ENCODE results near the gene GPR132.
A peak's percentile ranks its signal among the peaks of the same experiment; 100 is the strongest.
"Not testable (repeated sequence)": the region's sequence is repeated elsewhere in the genome, so short reads cannot be mapped to it uniquely, and the experiment has no call there.

Gene GPR132

GRCh38 chr14:105083926-105084685 lies 18.9 kb upstream of the GPR132 start:
- peaks cover 33 to 57% (median 50%) of the 10 kb centered on the region in 10 experiments for H3K4me1 ChIP-seq
- H3K27me3 ChIP-seq: peaks cover 16 to 22% (median 19%) of the 10 kb centered on the region in 11 experiments
- peaks cover 0 to 49% (median 17%) of the 10 kb centered on the region in 11 experiments; a peak in 14 of 22 replicates for H4K20me1 ChIP-seq
- H3K36me3 ChIP-seq: no peaks in the 10 kb centered on the region
- TF ChIP-seq Cebpa-rat (IDR thresholded peaks at IDR 0.05): no peak
- H3K9me3 ChIP-seq (replicated peaks in 1 of 11): peaks cover 0 to 12% (median 7%) of the 10 kb centered on the region in 11 experiments; a peak in 7 of 22 replicates
- no peak overlapping the region for H3K27ac ChIP-seq
- no peak overlapping the region for H3K4me3 ChIP-seq
- H3K4me2 ChIP-seq: peak overlapping the region in 6 of 11 experiments; percentile 91 to 98 (median 94); a peak in 10 of 22 replicates
- H3K9ac ChIP-seq: 0 out of 22 replicates have a peak overlapping the region, but pooled peaks of 1 of the 11 experiments have one; percentile 57

- Histone ChIP-seq H3K4me2 (no peak overlapping the region), H3K27me3 (peaks cover 8 to 10% (median 9%) of the 10 kb centered on the region in 11 experiments), H3K36me3 (no peaks in the 10 kb centered on the region), H3K9me3 (replicated peaks in 1 of 11) (peaks cover 0 to 12% (median 7%) of the 10 kb centered on the region in 11 experiments; a peak in 7 of 22 replicates), H3K4me1 (peaks cover 22 to 44% (median 37%) of the 10 kb centered on the region in 10 experiments), H4K20me1 (peaks cover 0 to 34% (median 3%) of the 10 kb centered on the region in 11 experiments; a peak in 9 of 22 replicates), H3K9ac (no peak overlapping the region), H3K4me3 (no peak overlapping the region), H3K27ac (no peak overlapping the region)
- TF ChIP-seq Cebpa-rat (IDR thresholded peaks at IDR 0.05): no peak
Measured at GRCh38 chr14:105082703-105083102, 17.5 kb upstream of the GPR132 start.

- not testable (repeated sequence) for H3K27ac ChIP-seq, H3K27me3 ChIP-seq, H3K4me3 ChIP-seq, H3K9ac ChIP-seq, H3K36me3 ChIP-seq
- Histone ChIP-seq H3K4me1 (peaks cover 29 to 44% (median 38%) of the 10 kb centered on the region in 10 experiments), H3K4me2 (peak overlapping the region in 2 of 11 experiments; percentile 18 to 23; a peak in 2 of 22 replicates), H3K9me3 (replicated peaks in 1 of 11) (peaks cover 0 to 12% (median 7%) of the 10 kb centered on the region in 11 experiments; a peak in 7 of 22 replicates), H4K20me1 (peaks cover 0 to 24% (median 0%) of the 10 kb centered on the region in 11 experiments; a peak in 8 of 22 replicates)
Measured at GRCh38 chr14:105081473-105081872, 16.2 kb upstream of the GPR132 start.

- Histone ChIP-seq H3K9ac (no peak overlapping the region), H3K4me3 (no peak overlapping the region), H3K9me3 (replicated peaks in 1 of 11) (peaks cover 0 to 12% (median 7%) of the 10 kb centered on the region in 11 experiments; a peak in 7 of 22 replicates), H3K4me2 (no peak overlapping the region), H3K36me3 (no peaks in the 10 kb centered on the region), H3K27ac (no peak overlapping the region), H4K20me1 (peaks cover 0 to 11% (median 0%) of the 10 kb centered on the region in 11 experiments; a peak in 6 of 22 replicates), H3K4me1 (peaks cover 27 to 44% (median 37%) of the 10 kb centered on the region in 10 experiments), H3K27me3 (no peaks in the 10 kb centered on the region; a peak in 1 of 22 replicates)
- TF ChIP-seq Cebpa-rat (IDR thresholded peaks at IDR 0.05): no peak
Measured at GRCh38 chr14:105080161-105080560, 14.9 kb upstream of the GPR132 start.

- no peaks in the 10 kb centered on the region for H3K36me3 ChIP-seq
- H3K9me3 ChIP-seq (replicated peaks in 1 of 11): peaks cover 0 to 12% (median 7%) of the 10 kb centered on the region in 11 experiments; a peak in 7 of 22 replicates
- H3K4me1 ChIP-seq: peaks cover 39 to 50% (median 47%) of the 10 kb centered on the region in 10 experiments
- H3K4me3 ChIP-seq: no peak overlapping the region
- H3K27ac ChIP-seq: no peak overlapping the region
- no peak overlapping the region for H3K4me2 ChIP-seq
- TF ChIP-seq Cebpa-rat (IDR thresholded peaks at IDR 0.05): no peak
- H4K20me1 ChIP-seq: no peaks in the 10 kb centered on the region
- H3K9ac ChIP-seq: no peak overlapping the region
- H3K27me3 ChIP-seq: no peaks in the 10 kb centered on the region
Measured at GRCh38 chr14:105078294-105078693, 13.1 kb upstream of the GPR132 start.

GRCh38 chr14:105077649-105077995 lies 12.4 kb upstream of the GPR132 start:
- Histone ChIP-seq H3K9ac (no peak overlapping the region), H3K9me3 (replicated peaks in 1 of 11) (peaks cover 0 to 12% (median 7%) of the 10 kb centered on the region in 11 experiments; a peak in 7 of 22 replicates), H3K4me1 (peaks cover 46 to 57% (median 54%) of the 10 kb centered on the region in 10 experiments), H3K27me3 (no peaks in the 10 kb centered on the region), H3K4me3 (no peak overlapping the region), H3K4me2 (peak overlapping the region in 10 of 11 experiments; percentile 78 to 99 (median 95); a peak in 20 of 22 replicates), H3K27ac (no peak overlapping the region), H4K20me1 (no peaks in the 10 kb centered on the region), H3K36me3 (no peaks in the 10 kb centered on the region)
- TF ChIP-seq Cebpa-rat (IDR thresholded peaks at IDR 0.05): no peak

GRCh38 chr14:105076805-105077648 lies 11.8 kb upstream of the GPR132 start:
- Histone ChIP-seq H3K9me3 (replicated peaks in 1 of 11) (peaks cover 0 to 12% (median 7%) of the 10 kb centered on the region in 11 experiments; a peak in 7 of 22 replicates), H3K9ac (peak overlapping the region in 8 of 11 experiments; percentile 71 to 81 (median 77); a peak in 10 of 22 replicates), H3K36me3 (no peaks in the 10 kb centered on the region), H3K27ac (peak overlapping the region in 7 of 11 experiments; percentile 76 to 87 (median 83); a peak in 14 of 22 replicates), H4K20me1 (no peaks in the 10 kb centered on the region), H3K4me3 (no peak overlapping the region), H3K4me2 (peak overlapping the region; percentile 78 to 99 (median 95)), H3K4me1 (peaks cover 52 to 61% (median 59%) of the 10 kb centered on the region in 10 experiments), H3K27me3 (no peaks in the 10 kb centered on the region)
- no peak for TF ChIP-seq Cebpa-rat (IDR thresholded peaks at IDR 0.05)

- Histone ChIP-seq H3K9me3 (replicated peaks in 1 of 11) (peaks cover 0 to 12% (median 7%) of the 10 kb centered on the region in 11 experiments; a peak in 7 of 22 replicates), H3K9ac (peak overlapping the region; percentile 65 to 81 (median 77); a peak in 21 of 22 replicates), H4K20me1 (no peaks in the 10 kb centered on the region), H3K27ac (peak overlapping the region in 10 of 11 experiments; percentile 76 to 87 (median 82); a peak in 18 of 22 replicates), H3K27me3 (no peaks in the 10 kb centered on the region), H3K4me2 (peak overlapping the region; percentile 78 to 99 (median 95)), H3K36me3 (no peaks in the 10 kb centered on the region), H3K4me1 (peaks cover 58 to 63% (median 61%) of the 10 kb centered on the region in 10 experiments), H3K4me3 (no peak overlapping the region; a peak in 1 of 20 replicates)
- TF ChIP-seq Cebpa-rat (IDR thresholded peaks at IDR 0.05): no peak
Measured at GRCh38 chr14:105076296-105076804, 11.1 kb upstream of the GPR132 start.
